H1 (cell line): ENCODE measurements around the gene MALSU1. TPM values are rescaled to one million over a fixed set of nuclear protein-coding genes. Genes with fewer than 3 reads are reported as not detected.

Experiments
- CHD2 ChIP-seq: IDR thresholded peaks from 2 replicates; pipeline ENCODE4 v1.6.1; 2012; ENCODE audit warnings: low read length, improper control_type of control experiment
- GABPA ChIP-seq: IDR thresholded peaks from 2 replicates; pipeline ENCODE4 v1.6.1; 2011; ENCODE audit warnings: mild to moderate bottlenecking, low read length, moderate library complexity, borderline replicate concordance; ENCODE audit not compliant: insufficient read depth
- GTF2F1 ChIP-seq: IDR thresholded peaks from 2 replicates; pipeline ENCODE4 v1.6.1; 2012; ENCODE audit warnings: low read depth, low read length, improper control_type of control experiment, borderline replicate concordance
- KDM5A ChIP-seq: fragments of 200-600 bp; IDR thresholded peaks from 2 replicates; pipeline ENCODE4 v1.7.1; 2012; ENCODE audit warnings: mild to moderate bottlenecking, low read length, inconsistent platforms, mixed read lengths
- PHF8 ChIP-seq: fragments of 200-600 bp; sonication (generic); conservative IDR thresholded peaks from 2 replicates; pipeline ENCODE4 v1.7.1; 2012; ENCODE audit warnings: low read depth, mild to moderate bottlenecking, inconsistent platforms, low read length, moderate library complexity
- RXRA ChIP-seq: IDR thresholded peaks from 2 replicates; pipeline ENCODE4 v1.6.1; 2011; ENCODE audit warnings: low read depth, mild to moderate bottlenecking, low read length, moderate library complexity; ENCODE audit not compliant: insufficient read depth
- SIN3A ChIP-seq, 2 experiments: IDR thresholded peaks in 1 of 2; conservative IDR thresholded peaks in 1 of 2; 2 replicates each; pipeline ENCODE4 v1.6.1; 2011 to 2012; ENCODE audit warnings: low read length in 2 of 2, improper control_type of control experiment in 1 of 2, low read depth in 1 of 2, mild to moderate bottlenecking in 1 of 2
- SP2 ChIP-seq: IDR thresholded peaks from 2 replicates; pipeline ENCODE4 v1.6.1; 2012; ENCODE audit warnings: mild to moderate bottlenecking, low read length, inconsistent platforms
- SRF ChIP-seq: IDR thresholded peaks from 2 replicates; pipeline ENCODE4 v1.6.1; 2011; ENCODE audit warnings: mild to moderate bottlenecking, low read depth, low read length, moderate library complexity
- SUZ12 ChIP-seq: fragments of 200-600 bp; sonication (generic); IDR thresholded peaks from 2 replicates; pipeline ENCODE4 v1.6.1; 2012; ENCODE audit warnings: mild to moderate bottlenecking, inconsistent platforms, low read length, moderate library complexity, mixed read lengths
- TCF12 ChIP-seq: IDR thresholded peaks from 2 replicates; pipeline ENCODE4 v1.6.1; 2011; ENCODE audit warnings: low read depth, mild to moderate bottlenecking, low read length
- polyA plus RNA-seq, 7 experiments: library from polyadenylated mRNA; depleted of rRNA in 3 of 7; stranded (reverse) in 5 of 7; unstranded in 2 of 7; fragments of >200 nt in 5 of 7; fragments of 200-250 nt in 2 of 7; gene quantifications; 1 replicate in 5 of 7; 2 replicates in 1 of 7; 4 replicates in 1 of 7; pipeline versions ENCODE4 v1.2.1 to v1.2.3, GENCODE V29; 2011 to 2013; ENCODE audit warnings: missing spikeins in 2 of 7, mixed read lengths in 2 of 7
- total RNA-seq: library from RNA; stranded (reverse); fragmentation: NEBNext Ultra II Directional; extraction: Animal tissue kit (Norgen Biotek cat#: 25700); gene quantifications from 2 replicates; pipeline ENCODE4 v1.2.1, GENCODE V29; 2021
- TF ChIP-seq, protein P1 (sequence below): fragments of 300-600 bp; sonication (generic); IDR thresholded peaks from 2 replicates; pipeline ENCODE4 v1.7.1; 2012; ENCODE audit warnings: low read length, moderate library complexity, mild to moderate bottlenecking, inconsistent platforms; ENCODE audit not compliant: insufficient replicate concordance

MALSU1 gene
- total and polyA plus RNA-seq, 2 of the 8 experiments (the other 6 are each of a cell fraction or from before 2014, with no cell fraction given), result 73.5 to 84.0 TPM

GRCh38 chr7:23272275-23272674 is 26.9 kb upstream of the MALSU1 start (continued):
- TF ChIP-seq, protein P1, sequence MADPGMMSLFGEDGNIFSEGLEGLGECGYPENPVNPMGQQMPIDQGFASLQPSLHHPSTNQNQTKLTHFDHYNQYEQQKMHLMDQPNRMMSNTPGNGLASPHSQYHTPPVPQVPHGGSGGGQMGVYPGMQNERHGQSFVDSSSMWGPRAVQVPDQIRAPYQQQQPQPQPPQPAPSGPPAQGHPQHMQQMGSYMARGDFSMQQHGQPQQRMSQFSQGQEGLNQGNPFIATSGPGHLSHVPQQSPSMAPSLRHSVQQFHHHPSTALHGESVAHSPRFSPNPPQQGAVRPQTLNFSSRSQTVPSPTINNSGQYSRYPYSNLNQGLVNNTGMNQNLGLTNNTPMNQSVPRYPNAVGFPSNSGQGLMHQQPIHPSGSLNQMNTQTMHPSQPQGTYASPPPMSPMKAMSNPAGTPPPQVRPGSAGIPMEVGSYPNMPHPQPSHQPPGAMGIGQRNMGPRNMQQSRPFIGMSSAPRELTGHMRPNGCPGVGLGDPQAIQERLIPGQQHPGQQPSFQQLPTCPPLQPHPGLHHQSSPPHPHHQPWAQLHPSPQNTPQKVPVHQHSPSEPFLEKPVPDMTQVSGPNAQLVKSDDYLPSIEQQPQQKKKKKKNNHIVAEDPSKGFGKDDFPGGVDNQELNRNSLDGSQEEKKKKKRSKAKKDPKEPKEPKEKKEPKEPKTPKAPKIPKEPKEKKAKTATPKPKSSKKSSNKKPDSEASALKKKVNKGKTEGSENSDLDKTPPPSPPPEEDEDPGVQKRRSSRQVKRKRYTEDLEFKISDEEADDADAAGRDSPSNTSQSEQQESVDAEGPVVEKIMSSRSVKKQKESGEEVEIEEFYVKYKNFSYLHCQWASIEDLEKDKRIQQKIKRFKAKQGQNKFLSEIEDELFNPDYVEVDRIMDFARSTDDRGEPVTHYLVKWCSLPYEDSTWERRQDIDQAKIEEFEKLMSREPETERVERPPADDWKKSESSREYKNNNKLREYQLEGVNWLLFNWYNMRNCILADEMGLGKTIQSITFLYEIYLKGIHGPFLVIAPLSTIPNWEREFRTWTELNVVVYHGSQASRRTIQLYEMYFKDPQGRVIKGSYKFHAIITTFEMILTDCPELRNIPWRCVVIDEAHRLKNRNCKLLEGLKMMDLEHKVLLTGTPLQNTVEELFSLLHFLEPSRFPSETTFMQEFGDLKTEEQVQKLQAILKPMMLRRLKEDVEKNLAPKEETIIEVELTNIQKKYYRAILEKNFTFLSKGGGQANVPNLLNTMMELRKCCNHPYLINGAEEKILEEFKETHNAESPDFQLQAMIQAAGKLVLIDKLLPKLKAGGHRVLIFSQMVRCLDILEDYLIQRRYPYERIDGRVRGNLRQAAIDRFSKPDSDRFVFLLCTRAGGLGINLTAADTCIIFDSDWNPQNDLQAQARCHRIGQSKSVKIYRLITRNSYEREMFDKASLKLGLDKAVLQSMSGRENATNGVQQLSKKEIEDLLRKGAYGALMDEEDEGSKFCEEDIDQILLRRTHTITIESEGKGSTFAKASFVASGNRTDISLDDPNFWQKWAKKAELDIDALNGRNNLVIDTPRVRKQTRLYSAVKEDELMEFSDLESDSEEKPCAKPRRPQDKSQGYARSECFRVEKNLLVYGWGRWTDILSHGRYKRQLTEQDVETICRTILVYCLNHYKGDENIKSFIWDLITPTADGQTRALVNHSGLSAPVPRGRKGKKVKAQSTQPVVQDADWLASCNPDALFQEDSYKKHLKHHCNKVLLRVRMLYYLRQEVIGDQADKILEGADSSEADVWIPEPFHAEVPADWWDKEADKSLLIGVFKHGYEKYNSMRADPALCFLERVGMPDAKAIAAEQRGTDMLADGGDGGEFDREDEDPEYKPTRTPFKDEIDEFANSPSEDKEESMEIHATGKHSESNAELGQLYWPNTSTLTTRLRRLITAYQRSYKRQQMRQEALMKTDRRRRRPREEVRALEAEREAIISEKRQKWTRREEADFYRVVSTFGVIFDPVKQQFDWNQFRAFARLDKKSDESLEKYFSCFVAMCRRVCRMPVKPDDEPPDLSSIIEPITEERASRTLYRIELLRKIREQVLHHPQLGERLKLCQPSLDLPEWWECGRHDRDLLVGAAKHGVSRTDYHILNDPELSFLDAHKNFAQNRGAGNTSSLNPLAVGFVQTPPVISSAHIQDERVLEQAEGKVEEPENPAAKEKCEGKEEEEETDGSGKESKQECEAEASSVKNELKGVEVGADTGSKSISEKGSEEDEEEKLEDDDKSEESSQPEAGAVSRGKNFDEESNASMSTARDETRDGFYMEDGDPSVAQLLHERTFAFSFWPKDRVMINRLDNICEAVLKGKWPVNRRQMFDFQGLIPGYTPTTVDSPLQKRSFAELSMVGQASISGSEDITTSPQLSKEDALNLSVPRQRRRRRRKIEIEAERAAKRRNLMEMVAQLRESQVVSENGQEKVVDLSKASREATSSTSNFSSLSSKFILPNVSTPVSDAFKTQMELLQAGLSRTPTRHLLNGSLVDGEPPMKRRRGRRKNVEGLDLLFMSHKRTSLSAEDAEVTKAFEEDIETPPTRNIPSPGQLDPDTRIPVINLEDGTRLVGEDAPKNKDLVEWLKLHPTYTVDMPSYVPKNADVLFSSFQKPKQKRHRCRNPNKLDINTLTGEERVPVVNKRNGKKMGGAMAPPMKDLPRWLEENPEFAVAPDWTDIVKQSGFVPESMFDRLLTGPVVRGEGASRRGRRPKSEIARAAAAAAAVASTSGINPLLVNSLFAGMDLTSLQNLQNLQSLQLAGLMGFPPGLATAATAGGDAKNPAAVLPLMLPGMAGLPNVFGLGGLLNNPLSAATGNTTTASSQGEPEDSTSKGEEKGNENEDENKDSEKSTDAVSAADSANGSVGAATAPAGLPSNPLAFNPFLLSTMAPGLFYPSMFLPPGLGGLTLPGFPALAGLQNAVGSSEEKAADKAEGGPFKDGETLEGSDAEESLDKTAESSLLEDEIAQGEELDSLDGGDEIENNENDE, result no peak
- TF ChIP-seq KDM5A (no peak), CHD2 (no peak), SIN3A (conservative IDR thresholded peaks at IDR 0.05 in 1 of 2, IDR thresholded peaks at IDR 0.05 in 1 of 2; ENCODE audit: low read depth in 1 of 2, low read length in 2 of 2) (no peak), RXRA (no peak), SRF (no peak), PHF8 (no peak), TCF12 (no peak), GABPA (no peak), SUZ12 (no peak), GTF2F1 (no peak), SP2 (no peak)
